ENCODE data around the gene USP36. TPM values are rescaled to one million over a fixed set of nuclear protein-coding genes. Genes with fewer than 3 reads are reported as not detected.
A peak's percentile ranks its signal among the peaks of the same experiment; 100 is the strongest.

USP36 gene
- polyA plus RNA-seq, 1 donor (not counting 4 experiments of a cell fraction or from before 2014, with no cell fraction given), result 25.2 TPM

DNA sequence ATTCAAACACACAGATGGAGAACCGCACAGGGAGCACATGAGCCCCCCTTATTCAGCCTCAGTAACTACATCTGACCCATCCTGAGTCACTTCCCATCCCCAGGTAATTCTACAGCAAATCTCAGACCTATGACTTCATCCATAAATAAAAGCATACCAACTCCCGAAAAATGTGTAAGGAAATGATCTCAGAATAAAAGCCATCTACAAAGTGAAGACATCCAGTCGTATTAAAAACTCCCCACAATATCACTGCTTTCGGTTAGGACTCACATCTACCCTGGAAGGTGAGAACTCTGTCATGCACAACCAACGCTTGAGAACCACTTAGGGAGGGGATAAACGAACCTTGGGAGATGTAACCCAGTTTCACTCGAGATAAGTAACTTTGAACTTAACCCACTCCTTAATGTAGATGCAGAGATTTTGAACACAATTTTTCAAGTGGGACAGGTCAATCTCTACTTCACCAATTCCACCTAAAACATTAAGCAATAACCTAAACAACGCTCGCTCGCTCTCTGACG, 1.3 kb downstream of the USP36 start:
- H3K79me2 ChIP-seq (ENCODE audit: control insufficient read depth, insufficient read depth, low read length), result peaks cover 50% of the 10 kb centered on the region
- TF ChIP-seq CTCF (optimal IDR thresholded peaks at IDR 0.05 in 1 of 3, IDR thresholded peaks at IDR 0.05 in 1 of 3, conservative IDR thresholded peaks at IDR 0.05 in 1 of 3; ENCODE audit: extremely low read depth in 1 of 3, insufficient read depth in 2 of 3, low read length in 3 of 3) (no peak), EZH2 (IDR thresholded peaks at IDR 0.05; ENCODE audit: low read length) (no peak)
- H3K4me1 ChIP-seq (ENCODE audit: control insufficient read depth, extremely low read depth, insufficient read depth, low read length), result peaks cover 18% of the 10 kb centered on the region
- H3K4me3 ChIP-seq (ENCODE audit: control insufficient read depth in 2 of 3, extremely low read depth in 1 of 3, insufficient read depth in 2 of 3, low read depth in 1 of 3, low read length in 3 of 3), result peak overlapping the region; percentile 67 to 89 (median 86)
- H3K4me2 ChIP-seq (ENCODE audit: control insufficient read depth, extremely low read depth, insufficient read depth, low read depth, low read length), result peak overlapping the region; percentile 67
- H2AFZ ChIP-seq (ENCODE audit: control insufficient read depth, low read length), result no peak overlapping the region
- DNase-seq (ENCODE audit: low read depth, low spot score) (no peak), FAIRE-seq (no peak)
- no peaks in the 10 kb centered on the region for H3K9me3 ChIP-seq (ENCODE audit: control insufficient read depth, low read depth, low read length)
- peak overlapping the region; percentile 83 for H3K27ac ChIP-seq (ENCODE audit: control insufficient read depth, insufficient read depth, low read length)
- peaks cover 13% of the 10 kb centered on the region for H4K20me1 ChIP-seq (ENCODE audit: control insufficient read depth, extremely low read depth, insufficient read depth, low read length)
- H3K9me1 ChIP-seq (ENCODE audit: control insufficient read depth, extremely low read depth, insufficient read depth, low read length), result no peaks in the 10 kb centered on the region
- H3K27me3 ChIP-seq (ENCODE audit: control insufficient read depth, extremely low read depth, insufficient read depth, low read length), result no peaks in the 10 kb centered on the region
- dilution Hi-C loops (cut with MboI; ENCODE audit: extremely low pct_ligation_motif_present, low sequenced_read_pairs), result no loop called here
- peak overlapping the region; percentile 94 for H3K9ac ChIP-seq (ENCODE audit: control insufficient read depth, extremely low read depth, insufficient read depth, low read length)
- peaks cover 26 to 34% of the 10 kb centered on the region in 2 experiments for H3K36me3 ChIP-seq (ENCODE audit: control insufficient read depth in 2 of 2, extremely low read depth in 1 of 2, insufficient read depth in 2 of 2, low read length in 2 of 2)

DNA sequence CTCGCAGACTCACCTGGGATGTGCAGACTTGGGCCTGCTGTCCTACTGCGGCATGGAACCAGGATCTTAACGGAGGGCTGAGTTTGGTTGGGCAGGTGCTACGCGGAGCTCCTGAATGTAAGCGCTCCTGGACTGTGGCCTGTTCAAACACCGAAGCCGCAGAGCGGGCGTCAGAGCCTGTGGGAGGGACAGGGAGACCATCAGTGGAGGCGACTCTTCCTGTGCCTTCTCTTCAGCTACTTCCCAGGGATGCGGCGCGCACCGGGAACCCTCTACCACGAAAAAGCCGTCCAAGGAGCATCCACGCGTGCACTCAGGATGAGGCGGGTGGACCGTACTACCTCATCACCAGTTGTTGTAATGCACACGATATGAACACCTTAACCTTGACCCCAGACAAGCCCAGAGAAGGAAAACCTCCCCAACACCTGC, 2.0 kb downstream of the USP36 start:
- H3K4me1 ChIP-seq (ENCODE audit: control insufficient read depth, extremely low read depth, insufficient read depth, low read length), result peaks cover 18% of the 10 kb centered on the region
- DNase-seq (ENCODE audit: low read depth, low spot score) (no peak), FAIRE-seq (no peak)
- no peak overlapping the region for H2AFZ ChIP-seq (ENCODE audit: control insufficient read depth, low read length)
- no peak for TF ChIP-seq CTCF (optimal IDR thresholded peaks at IDR 0.05 in 1 of 3, IDR thresholded peaks at IDR 0.05 in 1 of 3, conservative IDR thresholded peaks at IDR 0.05 in 1 of 3; ENCODE audit: extremely low read depth in 1 of 3, insufficient read depth in 2 of 3, low read length in 3 of 3)
- no peak for TF ChIP-seq EZH2 (IDR thresholded peaks at IDR 0.05; ENCODE audit: low read length)
- no peaks in the 10 kb centered on the region for H3K27me3 ChIP-seq (ENCODE audit: control insufficient read depth, extremely low read depth, insufficient read depth, low read length)
- peak overlapping the region; percentile 67 for H3K4me2 ChIP-seq (ENCODE audit: control insufficient read depth, extremely low read depth, insufficient read depth, low read depth, low read length)
- peak overlapping the region; percentile 83 for H3K27ac ChIP-seq (ENCODE audit: control insufficient read depth, insufficient read depth, low read length)
- H3K9me1 ChIP-seq (ENCODE audit: control insufficient read depth, extremely low read depth, insufficient read depth, low read length), result no peaks in the 10 kb centered on the region
- peaks cover 13% of the 10 kb centered on the region for H4K20me1 ChIP-seq (ENCODE audit: control insufficient read depth, extremely low read depth, insufficient read depth, low read length)
- peak overlapping the region; percentile 94 for H3K9ac ChIP-seq (ENCODE audit: control insufficient read depth, extremely low read depth, insufficient read depth, low read length)
- peaks cover 50% of the 10 kb centered on the region for H3K79me2 ChIP-seq (ENCODE audit: control insufficient read depth, insufficient read depth, low read length)
- dilution Hi-C loops (cut with MboI; ENCODE audit: extremely low pct_ligation_motif_present, low sequenced_read_pairs), result no loop called here
- H3K4me3 ChIP-seq (ENCODE audit: control insufficient read depth in 2 of 3, extremely low read depth in 1 of 3, insufficient read depth in 2 of 3, low read depth in 1 of 3, low read length in 3 of 3), result peak overlapping the region in 2 of 3 experiments; percentile 67 to 89
- peaks cover 27 to 38% of the 10 kb centered on the region in 2 experiments for H3K36me3 ChIP-seq (ENCODE audit: control insufficient read depth in 2 of 2, extremely low read depth in 1 of 2, insufficient read depth in 2 of 2, low read length in 2 of 2)
- H3K9me3 ChIP-seq (ENCODE audit: control insufficient read depth, low read depth, low read length), result no peaks in the 10 kb centered on the region
